ENCODE data around the gene DYNLL2. TPM values are rescaled to one million over a fixed set of nuclear protein-coding genes. Genes with fewer than 3 reads are reported as not detected.
A peak's percentile ranks its signal among the peaks of the same experiment; 100 is the strongest.
"Not testable (repeated sequence)": the region's sequence is repeated elsewhere in the genome, so short reads cannot be mapped to it uniquely, and the experiment has no call there.

The DYNLL2 gene
- total RNA-seq, 1 experiment from 2014 or later = 13.2 TPM

- DNase-seq (ENCODE audit: low read depth) = not testable (repeated sequence)
Observed at GRCh38 chr17:58101898-58102297, 18.7 kb downstream of the DYNLL2 start.

DNA sequence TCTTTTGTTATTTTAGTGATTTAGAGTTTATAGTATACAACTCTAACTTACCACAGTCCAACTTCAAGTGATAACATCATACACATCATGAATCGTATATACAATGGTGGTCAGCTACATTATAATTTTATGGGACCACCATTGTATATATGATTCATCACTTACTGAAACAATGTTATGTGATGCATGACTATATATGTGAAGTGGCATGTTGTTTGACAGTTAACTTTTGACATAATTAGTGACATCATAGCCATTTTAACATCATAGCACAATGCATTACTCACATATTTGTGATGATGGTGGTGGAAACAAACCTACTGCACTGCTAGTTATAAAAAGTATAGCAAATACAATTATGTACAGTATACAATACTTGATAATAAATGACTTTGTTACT is 21.9 kb downstream of the DYNLL2 start:
- no peak for DNase-seq (ENCODE audit: low read depth)

- DNase-seq (ENCODE audit: low read depth) = no peak
Observed at GRCh38 chr17:58107306-58107705, 24.1 kb downstream of the DYNLL2 start.

- no peak for DNase-seq (ENCODE audit: low read depth)
Observed at GRCh38 chr17:58109197-58109596, 26.0 kb downstream of the DYNLL2 start.

DNA sequence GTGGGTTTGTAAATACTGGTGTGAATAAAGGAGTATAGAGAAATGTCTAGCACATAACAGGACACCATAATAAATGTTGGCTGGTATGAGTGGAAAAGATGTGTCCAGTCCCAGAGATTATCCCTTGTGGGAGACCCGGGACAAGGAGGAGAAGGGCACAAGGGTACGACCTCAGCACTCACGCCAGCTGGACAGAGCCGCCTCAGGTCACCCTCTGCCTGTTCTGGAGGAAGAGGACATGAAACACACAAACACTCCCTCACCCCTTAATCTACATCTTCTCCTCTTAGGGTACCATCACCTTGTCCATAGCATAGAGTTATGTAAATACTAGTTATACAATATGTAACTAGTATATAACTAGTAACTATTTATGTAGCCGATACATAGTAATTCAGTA is 26.8 kb downstream of the DYNLL2 start:
- no peak for DNase-seq (ENCODE audit: low read depth)

- DNase-seq (ENCODE audit: low read depth) = no peak
Observed at GRCh38 chr17:58111676-58112075, 28.5 kb downstream of the DYNLL2 start.

DNA sequence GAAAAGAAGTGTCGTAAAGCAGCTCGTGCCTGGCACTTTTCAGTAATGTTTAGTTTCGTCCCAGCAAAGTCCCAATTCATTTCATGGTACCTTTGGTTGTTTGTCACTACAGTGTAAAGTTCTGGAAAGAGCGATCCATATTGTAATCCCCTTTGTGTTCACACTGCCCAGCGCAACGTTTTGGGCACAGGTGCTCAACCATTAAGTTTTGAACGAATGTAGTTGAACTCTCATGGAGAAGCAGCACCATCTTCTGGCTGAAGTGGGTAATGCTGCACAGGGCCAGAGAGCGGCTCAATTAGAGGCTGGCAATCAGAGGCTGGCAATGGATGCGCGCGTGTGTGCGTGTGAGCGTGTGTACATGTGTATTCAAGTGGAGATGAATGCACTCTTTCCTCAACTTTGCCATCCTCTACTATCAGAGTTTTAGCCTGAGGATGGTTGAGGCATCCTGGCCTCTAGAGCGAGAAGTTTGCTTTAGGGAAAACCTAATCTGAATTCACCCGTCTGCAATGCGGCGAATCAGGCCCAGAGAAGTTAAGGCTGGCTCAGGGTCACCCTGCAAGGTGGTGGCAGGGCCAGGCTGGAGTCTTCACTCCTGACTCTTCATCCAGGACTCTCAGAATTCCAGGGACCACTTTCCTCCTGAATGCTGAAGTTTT is 29.9 kb downstream of the DYNLL2 start:
- peak; percentile 59 for DNase-seq (ENCODE audit: low read depth)

- DNase-seq (ENCODE audit: low read depth) = no peak
Observed at GRCh38 chr17:58113947-58114346, 30.7 kb downstream of the DYNLL2 start.

GRCh38 chr17:58117382-58117781 is 34.2 kb downstream of the DYNLL2 start:
- DNase-seq (ENCODE audit: low read depth) = no peak

- no peak for DNase-seq (ENCODE audit: low read depth)
Observed at GRCh38 chr17:58119491-58119890, 36.3 kb downstream of the DYNLL2 start.

DNA sequence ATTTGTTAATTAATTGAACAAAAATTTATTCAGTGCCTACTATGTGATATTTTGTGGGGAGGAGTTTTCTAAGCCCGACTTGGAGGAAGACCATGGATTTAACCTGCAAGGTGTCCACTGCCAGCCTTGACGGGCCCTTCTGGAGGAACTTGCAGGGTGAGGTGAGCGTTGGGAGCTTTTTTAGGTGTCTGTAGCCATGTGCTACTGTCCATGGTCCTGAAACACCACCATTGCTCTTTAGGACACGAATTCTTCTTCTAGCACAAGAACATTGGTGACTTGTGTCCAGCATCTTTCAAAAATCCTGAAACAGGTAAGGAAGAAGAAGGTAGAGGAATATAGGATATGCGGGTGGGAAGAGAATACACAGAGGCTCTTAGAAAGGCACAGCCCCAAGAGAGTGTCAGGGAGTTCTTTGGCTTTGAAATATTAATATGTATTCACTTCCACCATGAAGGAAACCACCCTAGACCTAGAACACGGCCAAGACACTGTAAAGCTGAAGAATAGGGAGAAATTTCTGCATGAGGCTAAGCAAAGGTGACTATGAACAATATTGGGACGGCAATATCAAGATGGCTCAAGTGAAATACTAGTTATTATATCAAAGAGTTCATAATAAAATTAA is 37.1 kb downstream of the DYNLL2 start:
- peak; percentile 57 for DNase-seq (ENCODE audit: low read depth)

DNA sequence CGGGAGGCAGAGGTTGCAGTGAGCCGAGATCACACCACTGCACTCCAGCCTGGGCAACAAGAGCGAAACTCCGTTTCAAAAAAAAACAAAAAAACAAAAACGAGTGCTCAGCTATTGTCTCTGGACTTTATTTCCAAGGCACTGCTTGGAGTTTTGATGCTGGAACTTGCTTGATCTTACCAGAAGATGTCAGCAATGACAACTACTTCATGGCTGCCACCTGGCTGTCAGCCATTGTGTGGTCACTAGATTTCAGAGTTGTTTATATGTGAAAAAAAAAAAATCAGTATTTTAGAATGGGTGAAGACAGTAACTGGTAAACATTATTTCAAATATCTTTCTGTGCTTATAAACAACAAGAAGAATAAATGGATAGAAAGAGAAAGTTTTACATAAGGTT is 38.7 kb downstream of the DYNLL2 start:
- DNase-seq (ENCODE audit: low read depth) = peak; percentile 63

DNA sequence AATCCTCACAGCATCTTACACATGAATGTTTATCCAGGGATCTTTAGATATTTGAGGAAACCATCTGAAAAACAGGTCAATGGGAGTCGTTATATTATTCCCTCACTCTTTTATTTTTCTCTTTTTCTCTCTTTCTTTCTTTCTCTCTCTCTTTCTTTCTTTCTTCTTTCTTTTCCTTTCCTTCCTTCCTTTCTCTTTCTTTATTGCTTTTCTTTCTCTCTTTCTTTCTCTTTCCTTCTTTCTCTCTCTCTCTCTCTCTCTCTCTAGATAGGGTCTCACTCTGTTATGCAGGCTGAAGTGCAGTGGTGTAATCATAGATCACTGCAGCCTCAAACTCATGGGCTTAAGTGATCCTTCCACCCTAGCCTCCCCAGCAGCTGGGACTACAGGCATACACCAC is 44.6 kb downstream of the DYNLL2 start:
- no peak for DNase-seq (ENCODE audit: low read depth)

DNA sequence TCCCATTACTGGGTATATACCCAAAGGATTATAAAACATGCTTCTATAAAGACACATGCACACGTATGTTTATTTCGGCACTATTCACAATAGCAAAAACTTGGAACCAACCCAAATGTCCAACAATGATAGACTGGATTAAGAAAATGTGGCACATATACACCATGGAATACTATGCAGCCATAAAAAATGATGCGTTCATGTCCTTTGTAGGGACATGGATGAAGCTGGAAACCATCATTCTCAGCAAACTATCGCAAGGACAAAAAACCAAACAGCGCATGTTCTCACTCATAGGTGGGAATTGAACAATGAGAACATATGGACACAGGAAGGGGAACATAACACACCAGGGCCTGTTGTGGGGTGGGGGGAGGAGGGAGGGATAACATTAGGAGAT is 49.5 kb downstream of the DYNLL2 start:
- not testable (repeated sequence) for DNase-seq (ENCODE audit: low read depth)

- DNase-seq (ENCODE audit: low read depth) = peak; percentile 6
Observed at GRCh38 chr17:58136669-58137279, 53.6 kb downstream of the DYNLL2 start.

- no peak for DNase-seq (ENCODE audit: low read depth)
Observed at GRCh38 chr17:58141505-58141904, 58.3 kb downstream of the DYNLL2 start.

DNA sequence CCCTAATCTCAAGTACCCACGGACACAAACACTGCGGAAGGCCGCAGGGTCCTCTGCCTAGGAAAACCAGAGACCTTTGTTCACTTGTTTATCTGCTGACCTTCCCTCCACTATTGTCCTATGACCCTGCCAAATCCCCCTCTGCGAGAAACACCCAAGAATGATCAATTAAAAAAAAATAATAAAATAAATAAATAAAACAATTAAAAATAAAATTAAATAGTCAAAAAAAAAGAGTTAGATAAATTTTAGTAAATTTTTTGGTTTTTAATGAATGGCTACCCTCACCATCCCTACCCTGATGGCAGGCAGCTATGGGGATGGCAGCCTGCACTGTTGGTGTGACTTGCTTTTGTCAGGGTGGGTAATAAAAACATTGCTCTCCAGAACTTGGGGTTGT is 60.1 kb downstream of the DYNLL2 start:
- not testable (repeated sequence) for DNase-seq (ENCODE audit: low read depth)

- DNase-seq (ENCODE audit: low read depth) = no peak
Observed at GRCh38 chr17:58144801-58145200, 61.6 kb downstream of the DYNLL2 start.

Other genes starting within 250 kb of the DYNLL2 start
- gene MRPS23, start 233.4 kb upstream of the DYNLL2 start, total RNA-seq (2014; rRNA removed; shearing (Covaris generic)) = 25.8 and 31.8 TPM in 2 replicates
- gene CUEDC1, start 128.0 kb upstream of the DYNLL2 start, total RNA-seq (2014; rRNA removed; shearing (Covaris generic)) = 4.4 and 16.2 TPM in 2 replicates
- 62.4 and 63.3 TPM in 2 replicates for gene VEZF1, start 95.2 kb upstream of the DYNLL2 start, total RNA-seq (2014; rRNA removed; shearing (Covaris generic))
- gene SRSF1, start 76.2 kb upstream of the DYNLL2 start, total RNA-seq (2014; rRNA removed; shearing (Covaris generic)) = 336 and 365 TPM in 2 replicates
- not detected in 2 replicates for gene OR4D1, start 65.0 kb downstream of the DYNLL2 start, total RNA-seq (2014; rRNA removed; shearing (Covaris generic))
- not detected in 2 replicates for gene OR4D2, start 83.6 kb downstream of the DYNLL2 start, total RNA-seq (2014; rRNA removed; shearing (Covaris generic))
- not detected in 2 replicates for gene EPX, start 109.3 kb downstream of the DYNLL2 start, total RNA-seq (2014; rRNA removed; shearing (Covaris generic))
- gene MKS1, start 135.8 kb downstream of the DYNLL2 start, total RNA-seq (2014; rRNA removed; shearing (Covaris generic)) = 8.1 and 13.8 TPM in 2 replicates
- gene LPO, start 155.2 kb downstream of the DYNLL2 start, total RNA-seq (2014; rRNA removed; shearing (Covaris generic)) = not detected in 2 replicates
- gene MPO, start 197.5 kb downstream of the DYNLL2 start, total RNA-seq (2014; rRNA removed; shearing (Covaris generic)) = not detected in 2 replicates
- 0.22 and 0.47 TPM in 2 replicates for gene TSPOAP1, start 245.4 kb downstream of the DYNLL2 start, total RNA-seq (2014; rRNA removed; shearing (Covaris generic))

Measured in M059J (cell line).